GM12874 (cell line): ENCODE measurements around the gene F13A1.

Source experiments
- TF ChIP-seq, protein P1 (sequence below): IDR thresholded peaks from 2 replicates; pipeline ENCODE4 v1.5.1; 2011; ENCODE audit warnings: low read depth, mild to moderate bottlenecking, control low read depth, low read length, moderate library complexity; ENCODE audit not compliant: insufficient read depth

F13A1 gene

DNA sequence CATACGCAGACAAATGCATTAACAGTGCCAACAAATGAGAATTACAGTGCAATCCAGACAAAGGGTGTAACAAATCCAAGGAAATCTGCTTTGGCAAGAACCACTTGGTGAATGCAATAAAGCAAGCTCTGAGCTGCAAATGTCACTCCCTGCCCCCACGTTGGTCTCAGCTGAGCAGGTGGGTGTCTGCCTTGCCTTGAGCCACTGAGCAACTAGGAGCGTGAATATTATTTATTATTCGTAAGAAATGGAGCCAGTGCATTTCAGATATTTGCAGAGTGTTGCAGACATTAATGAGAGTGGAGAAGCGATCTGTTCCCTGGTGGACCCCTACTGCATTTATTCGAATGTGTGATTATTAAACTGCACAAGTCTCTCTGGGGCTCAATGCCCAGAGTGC lies 36.6 kb upstream of the F13A1 start:
- TF ChIP-seq, protein P1, sequence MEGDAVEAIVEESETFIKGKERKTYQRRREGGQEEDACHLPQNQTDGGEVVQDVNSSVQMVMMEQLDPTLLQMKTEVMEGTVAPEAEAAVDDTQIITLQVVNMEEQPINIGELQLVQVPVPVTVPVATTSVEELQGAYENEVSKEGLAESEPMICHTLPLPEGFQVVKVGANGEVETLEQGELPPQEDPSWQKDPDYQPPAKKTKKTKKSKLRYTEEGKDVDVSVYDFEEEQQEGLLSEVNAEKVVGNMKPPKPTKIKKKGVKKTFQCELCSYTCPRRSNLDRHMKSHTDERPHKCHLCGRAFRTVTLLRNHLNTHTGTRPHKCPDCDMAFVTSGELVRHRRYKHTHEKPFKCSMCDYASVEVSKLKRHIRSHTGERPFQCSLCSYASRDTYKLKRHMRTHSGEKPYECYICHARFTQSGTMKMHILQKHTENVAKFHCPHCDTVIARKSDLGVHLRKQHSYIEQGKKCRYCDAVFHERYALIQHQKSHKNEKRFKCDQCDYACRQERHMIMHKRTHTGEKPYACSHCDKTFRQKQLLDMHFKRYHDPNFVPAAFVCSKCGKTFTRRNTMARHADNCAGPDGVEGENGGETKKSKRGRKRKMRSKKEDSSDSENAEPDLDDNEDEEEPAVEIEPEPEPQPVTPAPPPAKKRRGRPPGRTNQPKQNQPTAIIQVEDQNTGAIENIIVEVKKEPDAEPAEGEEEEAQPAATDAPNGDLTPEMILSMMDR = no peak

- TF ChIP-seq, protein P1 = no peak
Measured at GRCh38 chr6:6352772-6353171, 32.3 kb upstream of the F13A1 start.

GRCh38 chr6:6351511-6352025 lies 31.1 kb upstream of the F13A1 start:
- TF ChIP-seq, protein P1 = no peak

DNA sequence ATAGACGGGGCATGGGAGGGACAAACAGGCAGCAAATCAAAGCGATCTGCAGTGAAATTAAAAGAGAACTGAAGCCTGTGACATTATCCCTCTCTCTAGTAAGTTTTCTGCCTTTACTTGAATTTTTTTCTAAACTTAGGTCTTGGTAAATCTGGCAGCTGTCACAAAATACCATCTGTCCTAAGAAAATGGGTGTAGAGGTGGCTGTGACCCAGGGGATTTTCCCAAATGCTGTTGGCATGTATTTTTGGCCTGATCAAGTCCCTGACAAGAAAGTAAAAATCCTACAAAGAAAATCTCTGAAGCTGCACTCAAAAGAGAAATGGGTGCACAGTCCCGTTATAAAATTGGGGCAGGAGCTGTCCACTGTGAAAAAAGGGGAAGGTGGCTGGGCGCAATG lies 30.2 kb upstream of the F13A1 start:
- TF ChIP-seq, protein P1 = no peak

- TF ChIP-seq, protein P1 = no peak
Measured at GRCh38 chr6:6348256-6348655, 27.8 kb upstream of the F13A1 start.

DNA sequence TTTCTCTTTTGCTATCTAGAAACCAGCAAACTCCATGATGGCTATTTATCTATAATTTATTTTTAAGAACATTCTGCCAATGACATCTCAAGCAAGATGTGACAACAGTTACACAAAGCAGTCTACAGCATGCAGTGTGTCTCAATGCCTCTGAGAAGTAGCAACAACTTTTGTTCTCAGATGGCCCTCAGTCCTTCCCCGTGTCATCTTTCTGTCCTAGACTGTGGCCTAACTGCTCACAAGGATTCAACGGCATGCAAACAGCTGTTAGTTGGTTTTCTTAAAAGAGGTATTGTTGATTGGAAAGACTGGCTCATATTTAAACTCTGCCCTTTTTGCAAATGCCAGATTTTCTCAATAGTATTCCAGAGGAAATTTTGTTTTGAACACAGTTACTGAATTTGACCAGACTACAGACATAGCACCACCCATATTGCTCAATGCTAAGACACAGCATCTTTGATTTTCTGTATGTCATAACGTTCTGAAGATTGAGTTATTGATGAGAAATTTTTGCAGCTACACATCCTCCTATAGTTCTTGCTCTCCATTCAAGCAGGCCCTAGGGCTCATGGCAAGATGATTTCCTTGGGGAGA lies 26.1 kb upstream of the F13A1 start:
- TF ChIP-seq, protein P1 = no peak

GRCh38 chr6:6333501-6333900 lies 13.0 kb upstream of the F13A1 start:
- TF ChIP-seq, protein P1 = no peak

GRCh38 chr6:6332811-6333244 lies 12.4 kb upstream of the F13A1 start:
- TF ChIP-seq, protein P1 = no peak
